Uterus (tissue), 4 donors: Measurements from ENCODE around the gene SLC35F1. TPM values are rescaled to one million over a fixed set of nuclear protein-coding genes. Genes with fewer than 3 reads are reported as not detected.

Experiments
- DNase-seq, 2 donors: peaks; one replicate each; pipeline ENCODE4 v3.0.0-alpha.2; 2019 to 2020
- H3K27ac ChIP-seq, 2 donors: fragments of 200-600 bp; sonication (generic); 1 replicate in 1 of 2; 2 replicates in 1 of 2; pipeline ENCODE4 v1.5.1; 2016 to 2018
- H3K27me3 ChIP-seq, 2 donors: fragments of 200-600 bp; sonication (generic); one replicate each; pipeline ENCODE4 v1.5.1; 2018 to 2019; ENCODE audit warnings: control low read depth in 1 of 2
- H3K36me3 ChIP-seq, 2 donors: fragments of 200-600 bp; sonication (generic); one replicate each; pipeline ENCODE4 v1.5.1; 2019; ENCODE audit warnings: control low read depth in 1 of 2
- H3K4me1 ChIP-seq, 2 donors: fragments of 200-600 bp; sonication (generic); one replicate each; pipeline ENCODE4 v1.5.1; 2018 to 2019; ENCODE audit warnings: control low read depth in 1 of 2
- H3K4me3 ChIP-seq, 2 donors: fragments of 200-600 bp; sonication (generic); 1 replicate in 1 of 2; 2 replicates in 1 of 2; pipeline ENCODE4 v1.5.1; 2018 to 2019; ENCODE audit warnings: mild to moderate bottlenecking in 1 of 2
- H3K9me3 ChIP-seq, 2 donors: fragments of 200-600 bp; sonication (generic); one replicate each; pipeline ENCODE4 v1.5.1; 2019; ENCODE audit warnings: control low read depth in 1 of 2
- CTCF ChIP-seq, 4 experiments: fragments of 200-600 bp in 2 of 4; fragments of 450-650 bp in 2 of 4; sonication (generic) in 2 of 4; IDR thresholded peaks; one replicate each; pipeline ENCODE4 v1.5.1; 2016 to 2019; ENCODE audit warnings: antibody characterized with exemption in 4 of 4, mild to moderate bottlenecking in 2 of 4, moderate library complexity in 1 of 4
- POLR2A ChIP-seq, 2 donors: fragments of 450-650 bp; IDR thresholded peaks; one replicate each; pipeline ENCODE4 v1.6.1; 2016; ENCODE audit warnings: antibody characterized with exemption in 2 of 2, mild to moderate bottlenecking in 1 of 2, moderate library complexity in 1 of 2
- intact Hi-C: fragments of 100-400 bp; cut with DNase I; formaldehyde crosslinking; loops from one replicate; pipeline ENCODE4 v1.15.1; 2023; ENCODE audit warnings: low total_unique reads
- total RNA-seq, 4 donors: library from RNA; depleted of rRNA in 3 of 4; stranded (reverse); fragments of >200 nt in 3 of 4; gene quantifications; one replicate each; pipeline versions ENCODE4 v1.1.0 to v1.2.4, GENCODE V29; 2014 to 2023
- donor health status: DM: yes; HTN: yes; CAD: no.

The SLC35F1 gene
- total RNA-seq, 4 donors from 2014 or later, result 1.0 to 12.1 (median 9.7) TPM

- Histone ChIP-seq H3K27ac (no peak overlapping the region), H3K9me3 (no peaks in the 10 kb centered on the region), H3K36me3 (no peaks in the 10 kb centered on the region), H3K4me3 (no peak overlapping the region), H3K27me3 (no peaks in the 10 kb centered on the region), H3K4me1 (no peaks in the 10 kb centered on the region)
- TF ChIP-seq POLR2A (IDR thresholded peaks at IDR 0.05), result no peak
- no peak for TF ChIP-seq CTCF (IDR thresholded peaks at IDR 0.05)
- intact Hi-C loops, result no loop called here
- DNase-seq, result no peak
These were observed 261.4 kb downstream of the SLC35F1 start for GRCh38 chr6:118168421-118168820.

GRCh38 chr6:118171852-118172251 lies 264.8 kb downstream of the SLC35F1 start:
- no peaks in the 10 kb centered on the region for H3K4me1 ChIP-seq
- H3K27ac ChIP-seq, result no peak overlapping the region
- no peaks in the 10 kb centered on the region for H3K27me3 ChIP-seq
- H3K9me3 ChIP-seq, result peaks cover 0 to 6% of the 10 kb centered on the region in 2 donors
- intact Hi-C loops, result no loop called here
- no peak for TF ChIP-seq POLR2A (IDR thresholded peaks at IDR 0.05)
- TF ChIP-seq CTCF (IDR thresholded peaks at IDR 0.05), result no peak
- DNase-seq, result no peak
- H3K4me3 ChIP-seq, result no peak overlapping the region
- H3K36me3 ChIP-seq, result no peaks in the 10 kb centered on the region

- no peak for DNase-seq
- intact Hi-C loops, result no loop called here
- peaks cover 0 to 6% of the 10 kb centered on the region in 2 donors for H3K9me3 ChIP-seq
- no peaks in the 10 kb centered on the region for H3K27me3 ChIP-seq
- H3K36me3 ChIP-seq, result no peaks in the 10 kb centered on the region
- H3K27ac ChIP-seq, result no peak overlapping the region
- TF ChIP-seq CTCF (IDR thresholded peaks at IDR 0.05) (no peak), POLR2A (IDR thresholded peaks at IDR 0.05) (no peak)
- no peaks in the 10 kb centered on the region for H3K4me1 ChIP-seq
- H3K4me3 ChIP-seq, result no peak overlapping the region
These were observed 267.0 kb downstream of the SLC35F1 start for GRCh38 chr6:118174071-118174470.

- DNase-seq, result no peak
- Histone ChIP-seq H3K36me3 (no peaks in the 10 kb centered on the region), H3K27me3 (no peaks in the 10 kb centered on the region), H3K4me3 (no peak overlapping the region), H3K27ac (no peak overlapping the region), H3K9me3 (peaks cover 0 to 6% of the 10 kb centered on the region in 2 donors), H3K4me1 (no peaks in the 10 kb centered on the region)
- no peak for TF ChIP-seq POLR2A (IDR thresholded peaks at IDR 0.05)
- TF ChIP-seq CTCF (IDR thresholded peaks at IDR 0.05), result no peak
- intact Hi-C loops, result no loop called here
These were observed 270.7 kb downstream of the SLC35F1 start for GRCh38 chr6:118177720-118178119.

GRCh38 chr6:118179048-118179447 lies 272.0 kb downstream of the SLC35F1 start:
- DNase-seq, result no peak
- intact Hi-C loops, result no loop called here

More at GRCh38 chr6:118179048-118179447, 272.0 kb downstream of the SLC35F1 start:
- Histone ChIP-seq H3K36me3 (no peaks in the 10 kb centered on the region), H3K4me1 (no peaks in the 10 kb centered on the region), H3K27ac (no peak overlapping the region), H3K4me3 (no peak overlapping the region), H3K9me3 (peaks cover 0 to 1% of the 10 kb centered on the region in 2 donors), H3K27me3 (no peaks in the 10 kb centered on the region)
- TF ChIP-seq CTCF (IDR thresholded peaks at IDR 0.05), result no peak
- TF ChIP-seq POLR2A (IDR thresholded peaks at IDR 0.05), result no peak
